H4 (cell line): ENCODE data around the gene PPP3CB. TPM values are rescaled to one million over a fixed set of nuclear protein-coding genes. Genes with fewer than 3 reads are reported as not detected.

Experiments used
- DNase-seq: peaks from one replicate; pipeline ENCODE4 v3.0.0-alpha.2; 2015; ENCODE audit warnings: low spot score
- total RNA-seq: library from RNA; depleted of rRNA; stranded (reverse); fragments of >200 nt; shearing (Covaris generic); gene quantifications from 2 replicates; pipeline ENCODE4 v1.2.3, GENCODE V29; 2014

The PPP3CB gene
- total RNA-seq, 1 experiment from 2014 or later = 11.3 TPM

DNA sequence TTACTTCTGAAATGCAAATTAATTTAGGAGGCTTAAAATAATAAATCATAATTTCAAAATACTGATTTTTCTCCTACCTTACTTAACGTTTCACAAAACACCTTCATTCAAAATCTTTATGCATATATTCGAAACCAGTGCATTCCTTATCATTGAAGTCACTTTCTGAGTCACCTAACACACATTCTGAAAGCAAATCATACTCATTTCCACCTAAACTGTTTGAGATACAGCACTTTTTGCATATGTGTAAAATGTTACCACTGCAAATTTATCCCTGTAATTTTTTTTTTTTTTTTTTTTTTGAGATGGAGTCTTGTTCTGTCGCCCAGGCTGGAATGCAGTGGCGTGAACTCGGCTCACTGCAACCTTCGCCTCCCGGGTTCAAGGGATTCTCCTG is 15.7 kb downstream of the PPP3CB start:
- DNase-seq = no peak

DNA sequence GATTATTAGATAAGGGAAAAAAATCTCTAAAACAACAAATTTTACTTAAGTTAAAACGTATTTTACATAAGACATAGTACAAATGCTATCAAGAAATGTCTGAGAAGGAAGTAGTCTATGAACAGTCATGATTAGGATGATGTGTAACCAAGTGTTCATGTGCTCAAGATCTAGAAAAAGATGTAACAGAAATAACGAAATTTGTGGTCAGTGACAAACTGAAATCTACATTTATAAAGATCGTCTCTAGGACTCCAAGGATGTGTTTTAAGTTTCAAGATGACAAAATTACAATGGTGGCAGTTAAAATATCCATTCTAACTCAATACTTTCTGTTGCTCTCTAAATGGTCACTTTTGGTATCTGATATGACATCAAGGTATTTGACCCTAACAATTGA is 17.2 kb downstream of the PPP3CB start:
- no peak for DNase-seq

DNA sequence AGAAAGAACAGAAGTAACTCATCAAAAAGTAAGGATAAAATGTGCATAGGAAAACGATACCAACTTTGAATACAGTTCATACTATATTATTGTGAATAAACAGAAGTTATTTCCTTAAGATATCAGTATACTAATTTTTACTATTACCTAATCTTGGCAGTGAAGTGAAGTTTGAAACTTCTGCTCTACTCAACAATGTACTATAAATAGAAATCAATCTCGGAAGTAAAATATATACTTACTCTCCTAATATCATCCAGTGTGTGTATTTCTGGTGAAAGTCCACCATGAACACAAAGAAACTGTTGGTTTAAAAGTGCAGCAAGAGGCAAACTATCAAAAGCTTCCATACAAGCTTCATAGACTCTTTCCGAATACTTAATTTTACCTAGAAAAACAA is 24.6 kb downstream of the PPP3CB start:
- DNase-seq = no peak

DNA sequence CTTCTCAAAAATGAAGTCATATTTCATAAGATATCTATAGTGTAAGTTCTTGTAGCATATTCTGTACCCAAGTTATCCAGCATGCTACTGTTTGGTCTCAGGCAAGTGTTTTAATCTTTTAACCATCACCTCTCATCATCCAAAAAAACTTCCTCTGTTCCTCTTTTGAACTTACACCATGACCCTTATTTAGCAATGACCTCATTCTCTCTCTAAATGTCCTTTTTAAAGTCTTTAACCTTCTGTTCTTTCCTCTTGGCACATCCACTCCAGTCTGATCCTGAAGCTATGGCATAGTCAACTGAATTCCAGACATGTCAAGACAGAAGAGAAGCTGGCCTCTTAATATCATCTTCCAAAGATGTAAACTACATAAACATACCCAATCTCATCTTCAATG is 26.2 kb downstream of the PPP3CB start:
- no peak for DNase-seq

DNA sequence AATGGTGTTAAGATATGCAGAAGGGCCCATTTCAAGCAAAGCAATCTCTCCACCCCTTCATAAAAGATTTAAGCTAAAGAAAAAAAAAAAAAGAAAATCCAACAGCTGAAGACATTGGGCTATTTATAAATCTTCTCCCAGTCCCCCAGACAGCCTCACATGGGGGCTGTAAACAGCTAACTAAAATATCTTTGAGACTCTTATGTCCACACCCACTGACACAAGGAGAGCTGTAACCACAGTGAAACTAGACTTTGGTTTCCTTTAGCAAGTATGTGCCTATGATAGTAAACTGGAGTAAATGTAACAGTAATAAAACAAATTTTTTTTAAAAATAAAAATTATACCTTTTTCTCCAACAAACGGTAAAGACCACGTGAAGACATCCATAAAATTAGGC is 28.6 kb downstream of the PPP3CB start:
- DNase-seq = no peak

DNA sequence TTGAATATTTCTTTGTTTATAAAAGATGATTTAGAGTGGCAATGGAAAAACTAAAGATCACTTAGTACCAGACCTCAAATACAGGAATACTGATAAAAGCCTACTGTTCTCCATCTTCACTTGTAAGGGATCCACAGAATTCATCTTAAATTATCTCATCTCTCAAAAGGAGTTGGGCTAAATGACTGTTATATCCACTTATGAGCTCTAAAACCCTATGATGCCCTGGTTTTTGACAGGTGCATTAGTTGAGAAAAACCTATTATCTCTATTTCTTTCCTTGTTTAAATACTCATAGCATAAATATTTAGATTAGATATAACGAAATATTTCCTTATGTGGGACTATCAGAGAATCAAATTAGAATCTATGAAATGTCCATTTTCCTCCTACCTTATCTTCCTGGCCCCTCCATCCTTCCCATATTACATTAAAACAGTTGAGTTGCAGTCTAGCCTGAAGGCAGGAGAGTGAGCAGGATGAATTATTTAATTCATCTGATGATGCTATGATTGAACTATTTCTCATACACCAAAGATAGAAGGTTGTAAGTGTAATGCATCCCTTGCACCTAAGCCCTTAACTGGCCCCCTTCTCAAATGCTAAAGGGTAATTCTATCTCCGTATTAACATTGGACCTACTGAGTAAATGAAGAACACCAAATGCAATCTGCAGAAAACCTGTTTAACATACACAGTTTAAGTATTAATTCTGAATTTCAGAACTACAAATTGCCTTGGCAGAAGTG is 29.7 kb downstream of the PPP3CB start:
- no peak for DNase-seq

DNA sequence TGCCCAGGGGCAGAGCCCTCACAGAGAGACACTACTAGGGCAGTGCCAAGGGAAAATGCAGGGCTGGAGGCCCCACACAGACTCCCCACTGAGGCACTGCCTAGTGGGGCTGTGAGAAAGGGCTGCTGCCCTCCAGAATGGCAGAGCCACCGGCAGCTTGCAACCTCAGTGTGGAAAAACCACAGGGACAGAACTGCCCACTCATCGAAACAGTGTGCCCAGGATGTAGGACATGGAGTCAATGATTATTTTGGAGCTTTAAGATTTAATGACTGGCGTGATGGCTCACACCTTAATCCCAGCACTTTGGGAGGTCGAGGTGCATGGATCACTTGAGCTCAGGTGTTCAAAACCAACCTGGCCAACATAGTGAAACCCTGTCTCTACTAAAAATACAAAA is 34.9 kb downstream of the PPP3CB start:
- no peak for DNase-seq

DNA sequence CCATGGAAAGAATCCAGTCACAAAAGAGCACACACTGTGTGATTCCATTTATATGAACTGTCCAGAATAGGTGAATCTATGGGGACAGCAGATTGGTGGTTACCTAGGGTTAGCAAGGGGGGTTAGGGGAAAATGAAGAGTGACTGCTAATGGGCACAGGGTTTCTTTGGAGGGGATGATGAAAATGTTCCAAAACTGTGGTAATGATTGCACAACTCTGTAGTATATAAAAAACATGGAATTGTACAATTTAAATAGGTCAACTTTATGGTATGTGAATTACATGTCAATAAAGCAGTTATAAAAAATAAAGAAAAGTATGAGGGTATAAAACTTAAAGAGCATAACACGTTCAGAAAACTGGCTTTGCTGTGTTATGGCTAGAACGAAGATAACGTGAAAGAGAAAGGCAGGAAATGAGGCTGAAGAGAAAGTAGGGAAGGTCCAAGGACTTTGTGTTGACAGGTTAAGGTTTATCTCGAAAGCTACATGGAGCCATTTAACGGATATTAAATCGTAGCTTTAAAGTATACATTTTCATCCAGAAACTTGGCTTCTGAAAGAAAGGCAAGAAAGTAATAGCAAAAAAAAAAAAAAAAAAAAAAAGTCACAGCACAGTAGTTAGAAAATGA is 36.0 kb downstream of the PPP3CB start:
- no peak for DNase-seq

DNA sequence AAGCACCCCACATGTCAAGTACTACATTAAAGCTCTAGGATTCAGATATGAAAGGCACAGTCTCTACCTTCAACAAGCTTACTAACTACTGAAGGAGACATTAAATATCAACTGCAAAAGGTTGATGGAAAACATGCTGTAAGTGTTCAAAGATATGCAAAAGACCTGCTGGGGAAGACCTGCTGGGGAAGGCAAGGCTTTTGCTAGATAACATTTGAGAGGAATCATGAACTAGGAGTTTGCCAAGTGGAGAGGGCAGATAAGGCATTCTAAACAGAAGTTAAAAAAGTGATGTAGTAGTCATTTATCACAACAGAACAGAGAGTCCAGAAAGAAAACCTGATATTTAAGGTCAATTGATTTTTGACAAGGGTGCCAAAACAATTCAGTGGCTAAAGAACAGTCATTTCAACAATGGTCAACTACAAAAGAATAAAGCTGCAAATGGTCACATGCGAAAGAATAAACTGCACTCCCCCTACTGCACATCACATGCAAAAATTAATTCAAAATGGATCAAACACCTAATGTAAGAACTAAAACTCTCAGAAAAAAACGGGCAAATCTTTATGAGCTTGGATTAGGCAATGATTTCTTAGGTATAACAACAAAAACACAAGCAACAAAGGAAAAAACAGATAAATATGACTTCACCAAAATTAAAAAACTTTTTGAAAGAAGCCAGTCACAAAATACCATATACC is 39.5 kb downstream of the PPP3CB start:
- DNase-seq = no peak

DNA sequence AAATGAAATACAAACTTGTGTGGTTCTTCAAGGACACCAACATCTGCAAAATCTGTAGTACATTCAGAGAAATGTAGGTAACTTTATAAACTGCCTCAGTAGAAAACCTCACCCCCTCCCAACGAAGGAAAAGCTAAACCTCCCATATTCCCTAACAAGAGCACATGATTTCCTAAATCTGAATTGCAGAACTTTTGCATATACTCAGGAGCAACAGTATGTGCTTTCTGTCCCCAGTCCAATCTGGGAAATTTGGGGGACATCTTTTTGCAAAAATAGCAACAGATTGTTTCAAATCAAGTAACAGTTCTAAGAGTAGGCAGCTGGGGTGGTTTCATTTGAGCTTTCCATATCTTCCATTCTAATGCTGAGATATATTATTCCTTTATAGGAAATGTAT is 46.7 kb downstream of the PPP3CB start:
- no peak for DNase-seq

DNA sequence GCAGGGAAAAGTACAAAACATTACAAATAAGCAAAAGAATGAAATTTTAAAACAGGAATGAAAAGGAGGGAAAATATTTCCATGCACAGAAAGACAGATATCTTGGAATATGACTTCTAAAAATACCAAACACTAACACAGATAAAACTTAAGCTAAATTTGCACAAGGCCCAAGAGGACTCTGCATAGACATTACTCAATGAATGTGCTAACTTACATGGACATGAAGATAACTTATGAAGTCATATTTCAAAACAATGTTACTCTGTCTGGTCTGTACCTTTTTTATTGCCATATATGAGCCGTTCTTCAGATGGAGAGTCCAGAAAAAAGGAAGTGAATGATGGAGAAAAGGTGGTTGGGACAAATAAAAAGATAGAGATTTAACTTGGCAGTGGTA is 47.4 kb downstream of the PPP3CB start:
- no peak for DNase-seq

DNA sequence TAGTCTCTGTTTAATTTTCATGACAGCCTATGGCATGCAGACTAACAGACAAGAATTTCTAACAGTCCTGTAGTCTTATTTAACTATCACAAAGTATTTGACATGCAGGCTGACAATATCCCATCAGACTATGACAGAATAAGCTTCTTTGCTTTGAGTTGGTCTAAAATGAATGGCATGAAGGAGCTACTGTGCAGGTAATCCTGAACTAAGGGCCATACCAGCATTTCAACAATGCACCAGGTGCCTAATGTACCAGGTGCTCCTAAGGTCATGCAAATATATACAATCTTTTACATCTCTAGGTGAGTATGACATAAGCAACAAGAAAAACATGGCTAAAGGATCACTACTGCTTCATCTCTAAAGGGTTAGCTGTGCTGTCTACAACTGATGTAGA is 48.9 kb downstream of the PPP3CB start:
- no peak for DNase-seq

DNA sequence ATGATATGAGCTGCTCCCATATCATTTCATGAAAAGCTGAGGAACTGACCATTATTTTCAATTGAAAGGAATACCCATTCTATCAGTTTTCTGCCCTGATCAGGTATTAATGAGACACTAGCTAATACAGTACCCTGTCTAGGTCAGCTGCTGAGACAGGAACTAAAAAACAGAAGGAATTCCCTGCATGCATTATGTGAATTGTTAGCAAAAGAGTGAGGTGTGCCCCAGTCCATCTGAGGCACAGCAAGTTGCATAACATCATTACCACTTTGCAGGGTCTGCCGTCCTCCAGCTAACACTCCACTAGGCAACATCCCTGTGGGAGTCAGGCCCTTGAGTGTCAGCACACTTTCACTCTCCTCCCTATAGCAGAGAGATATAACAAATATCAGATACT is 51.4 kb downstream of the PPP3CB start:
- DNase-seq = no peak

DNA sequence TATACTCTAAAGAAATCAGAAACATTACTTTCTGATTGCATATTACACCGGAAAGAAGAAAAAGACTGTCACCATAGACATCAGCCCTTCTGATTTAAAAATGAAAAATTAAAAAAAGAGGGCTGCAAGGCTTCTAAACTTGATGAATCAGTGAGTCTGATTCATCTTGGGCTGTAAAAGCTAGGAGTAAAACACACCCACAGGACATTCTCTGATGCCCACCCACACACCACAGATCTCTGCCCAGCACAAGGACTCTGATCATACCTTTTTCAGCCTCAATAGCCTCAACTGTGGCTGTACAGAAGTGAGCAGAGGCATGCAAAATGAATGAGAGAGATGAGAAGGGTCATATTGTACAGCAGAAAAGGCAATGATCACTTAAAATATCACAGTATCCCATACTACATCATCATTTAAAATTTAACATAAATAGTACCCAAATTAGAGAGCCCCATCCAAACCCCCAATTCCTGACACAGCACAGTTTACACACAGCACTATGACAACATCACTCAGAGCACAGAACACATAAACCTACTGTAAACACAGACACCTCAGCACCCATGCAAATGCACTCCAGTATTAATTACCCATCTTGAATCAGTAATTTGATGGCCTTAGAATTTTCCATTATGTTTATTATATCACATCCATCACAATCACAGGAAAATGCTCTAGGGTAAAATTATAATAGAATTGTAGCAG is 56.1 kb downstream of the PPP3CB start:
- DNase-seq = no peak

DNA sequence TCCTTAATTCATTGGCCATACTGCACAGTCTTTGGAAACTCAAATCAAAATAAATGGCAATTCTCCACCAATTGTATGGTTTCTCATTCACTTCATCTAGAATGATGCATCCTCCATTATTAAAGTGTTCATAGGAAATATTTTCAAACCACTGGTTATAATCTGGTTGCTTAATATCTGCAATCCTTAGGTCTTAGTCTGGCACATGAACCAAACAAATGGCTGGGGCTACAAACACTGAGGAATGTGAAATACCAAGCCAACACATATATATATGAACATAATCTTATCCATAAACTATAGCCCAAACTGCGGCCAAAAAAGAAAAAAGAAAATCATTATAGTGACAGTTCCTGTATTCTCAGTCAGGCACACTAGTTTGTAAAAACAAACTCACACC is 56.8 kb downstream of the PPP3CB start:
- DNase-seq = no peak

DNA sequence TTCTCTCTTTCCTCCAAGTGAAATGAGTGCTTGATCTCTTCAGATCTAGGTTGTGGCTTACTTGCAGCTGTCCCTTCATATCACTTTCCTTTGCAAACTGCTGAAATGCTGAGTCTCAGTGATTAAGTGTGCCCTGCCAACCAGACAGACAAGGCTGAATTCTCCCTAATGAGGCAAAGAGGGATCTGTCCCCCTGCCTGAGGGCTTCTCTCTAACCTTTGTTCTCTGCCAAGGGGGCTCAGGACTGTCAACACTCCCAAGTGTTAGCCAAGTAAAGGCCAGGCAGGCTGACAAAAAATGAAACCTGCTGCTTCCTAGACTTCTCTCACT is 62.3 kb downstream of the PPP3CB start, which contains the start of gene MSS51:
Gene MSS51 (minus strand): TSS at position 24 of the 330 bp plus-strand sequence. CDS start 5,277 bp downstream, outside the sequence.
- no peak for DNase-seq

DNA sequence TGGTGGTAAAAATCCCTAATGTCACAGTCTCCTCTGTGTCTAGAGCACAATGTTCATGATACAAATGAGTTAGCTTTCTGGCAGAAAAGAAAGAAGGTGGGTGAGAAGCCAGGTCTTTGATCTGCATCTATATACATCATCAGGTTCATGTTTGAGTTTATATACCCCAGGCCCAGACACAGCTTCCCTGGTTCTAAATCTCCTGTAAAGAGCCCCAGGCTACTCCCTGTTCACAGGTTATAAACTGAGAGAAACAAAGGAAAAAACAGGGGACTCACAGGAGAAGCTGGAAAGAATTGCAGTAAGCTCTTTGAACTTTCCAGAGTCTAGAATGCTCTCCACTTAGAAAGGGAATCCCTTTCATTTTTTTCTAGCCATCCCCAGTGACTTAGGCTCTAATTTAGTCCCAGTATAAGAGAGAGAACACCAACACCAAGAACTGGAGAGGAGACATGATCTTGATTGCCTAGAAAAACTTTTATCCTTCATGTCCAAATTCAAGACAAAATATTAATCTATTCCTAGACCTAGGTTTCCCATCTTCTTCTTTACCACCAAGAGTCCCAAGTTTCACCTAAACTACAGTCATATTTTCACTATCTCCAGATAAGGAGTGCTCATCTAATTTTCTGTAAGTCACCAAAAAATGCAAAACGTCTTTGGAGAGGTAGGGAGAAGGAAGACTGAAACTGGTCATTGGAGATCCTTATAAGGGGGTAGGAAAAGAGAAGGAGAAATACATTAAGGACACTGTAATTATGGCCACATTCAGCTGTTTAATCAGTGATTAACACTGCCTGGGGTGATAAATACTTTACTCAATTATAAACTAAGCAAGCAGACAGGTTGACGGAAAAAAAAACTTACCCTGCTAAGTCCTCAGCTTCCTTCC is 62.9 kb downstream of the PPP3CB start:
- no peak for DNase-seq

DNA sequence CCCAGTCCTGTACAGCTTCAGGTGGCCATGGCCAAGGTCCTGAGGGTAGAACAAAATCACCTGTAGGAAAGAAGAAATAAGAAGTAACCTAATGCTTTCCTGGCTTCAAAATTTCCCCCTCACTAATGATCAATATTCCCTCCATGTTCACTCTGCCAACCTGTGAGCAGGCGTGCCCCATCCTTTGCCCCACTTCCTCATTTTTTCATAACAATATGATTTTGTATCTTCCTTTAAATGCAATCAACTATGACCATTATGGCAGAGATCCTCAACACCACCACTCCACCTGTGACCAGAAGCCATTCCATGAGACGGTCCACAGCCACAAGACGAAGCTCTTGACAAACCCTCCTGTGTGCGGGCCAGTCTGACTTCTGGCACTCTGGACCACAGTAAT is 69.5 kb downstream of the PPP3CB start:
- no peak for DNase-seq

DNA sequence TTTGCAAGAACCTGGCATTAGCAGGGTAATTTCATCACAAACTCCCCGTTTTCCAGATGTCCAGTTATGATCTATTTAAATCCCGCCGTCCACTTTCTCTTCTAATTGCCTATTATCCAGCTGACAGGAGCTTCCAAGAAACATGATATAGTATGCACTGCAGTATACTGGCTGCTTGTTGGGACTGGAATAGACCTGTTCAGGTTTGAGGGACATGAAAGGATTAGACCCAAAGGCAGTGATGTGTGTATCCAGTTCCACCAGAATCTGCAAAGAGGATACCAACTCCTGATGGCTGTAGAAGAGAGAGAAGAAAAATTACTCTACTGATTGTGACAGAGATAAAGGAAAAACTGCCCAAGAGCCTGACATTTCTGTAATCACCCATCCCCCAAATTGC is 71.3 kb downstream of the PPP3CB start:
- DNase-seq = no peak

DNA sequence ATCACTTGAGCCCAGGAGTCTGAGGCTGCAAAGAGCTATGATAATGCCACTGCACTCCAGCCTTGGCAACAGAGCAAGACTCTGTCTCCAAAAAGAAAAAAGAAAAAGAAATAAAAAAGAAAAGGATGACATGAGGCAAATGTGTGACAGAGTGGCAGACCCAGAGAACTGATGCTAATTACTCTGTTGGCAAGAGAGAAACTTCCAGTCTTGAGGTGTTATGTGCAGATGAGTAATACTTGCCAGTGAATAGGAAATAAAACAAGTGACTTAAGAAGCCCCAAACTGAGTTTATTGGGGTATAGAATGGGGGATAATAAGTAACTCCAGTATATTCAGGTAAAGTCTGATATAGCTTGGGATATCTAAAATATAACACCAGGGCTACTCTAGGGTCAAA is 72.5 kb downstream of the PPP3CB start:
- DNase-seq = no peak

DNA sequence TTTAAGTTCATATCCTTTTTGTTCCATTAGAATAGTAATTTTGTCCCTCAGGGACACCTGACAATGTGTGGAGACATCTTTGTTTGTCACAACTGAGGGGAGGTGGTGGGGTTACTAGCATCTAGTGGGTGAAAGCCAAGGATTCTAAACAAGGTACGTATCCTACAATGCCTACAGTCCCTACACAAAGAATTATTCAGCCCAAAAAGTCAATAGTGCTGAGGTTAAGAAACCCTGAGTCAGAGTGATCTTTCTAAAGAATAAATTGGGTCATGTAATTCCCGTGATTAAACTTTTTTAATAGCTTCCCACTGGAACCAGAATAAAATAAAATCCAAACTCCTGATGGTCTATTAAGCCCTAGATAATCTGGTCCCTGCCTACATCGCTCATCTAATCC is 79.3 kb downstream of the PPP3CB start:
- DNase-seq = no peak
